HG02623 (cell line): ENCODE measurements around the gene NT5DC1.
A peak's percentile ranks its signal among the peaks of the same experiment; 100 is the strongest.
"Not testable (repeated sequence)": the region's sequence is repeated elsewhere in the genome, so short reads cannot be mapped to it uniquely, and the experiment has no call there.

Experiments
- ATAC-seq: cut with Tn5 transposase; IDR thresholded peaks from one replicate; pipeline ENCODE4 v1.9.1; 2021; ENCODE audit warnings: moderate library complexity; ENCODE audit not compliant: unreplicated experiment

Gene NT5DC1

GRCh38 chr6:116267836-116268588 is 167.4 kb downstream of the NT5DC1 start:
- no peak for ATAC-seq

- ATAC-seq = peak; percentile 83
Measured at GRCh38 chr6:116268589-116269293, 168.1 kb downstream of the NT5DC1 start.

- no peak for ATAC-seq
Measured at GRCh38 chr6:116271149-116271708, 170.6 kb downstream of the NT5DC1 start.

DNA sequence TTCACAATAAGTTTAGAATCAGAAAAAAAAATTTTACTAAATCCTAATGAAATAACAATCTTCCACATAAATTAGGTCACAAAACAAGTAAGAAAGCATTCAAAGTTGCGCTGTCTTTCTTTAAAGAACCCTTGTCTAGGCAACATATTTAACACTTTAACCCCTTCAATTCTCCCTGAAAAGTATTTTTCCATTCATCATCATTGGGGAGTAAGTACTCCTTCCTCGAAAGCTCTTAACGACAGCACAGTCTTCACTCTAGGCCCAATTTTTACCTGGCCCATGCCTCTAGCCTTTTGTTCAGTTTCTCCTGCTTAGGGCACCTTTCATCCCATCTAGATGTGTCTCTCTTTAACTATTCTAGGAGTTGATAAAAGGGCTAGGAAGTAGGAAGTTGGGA is 176.5 kb downstream of the NT5DC1 start:
- no peak for ATAC-seq

DNA sequence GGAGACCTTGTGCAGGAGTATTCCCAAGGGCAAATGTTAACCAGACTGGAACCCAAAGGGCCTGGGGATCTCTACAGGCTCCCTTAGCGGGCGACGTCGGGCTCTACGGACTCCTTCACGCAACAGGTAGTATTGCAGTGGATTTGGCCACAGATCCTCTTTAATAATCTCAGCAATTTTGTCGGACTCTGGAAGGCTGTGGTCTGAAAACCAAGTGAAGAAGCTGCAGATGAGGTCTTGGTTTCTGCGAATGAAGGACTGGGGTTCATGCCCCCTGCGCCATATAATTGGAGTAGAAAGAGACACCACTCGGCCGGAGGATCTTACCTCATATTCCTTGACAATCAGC is 177.8 kb downstream of the NT5DC1 start:
- no peak for ATAC-seq

- no peak for ATAC-seq
Measured at GRCh38 chr6:116278854-116279231, 178.2 kb downstream of the NT5DC1 start.

DNA sequence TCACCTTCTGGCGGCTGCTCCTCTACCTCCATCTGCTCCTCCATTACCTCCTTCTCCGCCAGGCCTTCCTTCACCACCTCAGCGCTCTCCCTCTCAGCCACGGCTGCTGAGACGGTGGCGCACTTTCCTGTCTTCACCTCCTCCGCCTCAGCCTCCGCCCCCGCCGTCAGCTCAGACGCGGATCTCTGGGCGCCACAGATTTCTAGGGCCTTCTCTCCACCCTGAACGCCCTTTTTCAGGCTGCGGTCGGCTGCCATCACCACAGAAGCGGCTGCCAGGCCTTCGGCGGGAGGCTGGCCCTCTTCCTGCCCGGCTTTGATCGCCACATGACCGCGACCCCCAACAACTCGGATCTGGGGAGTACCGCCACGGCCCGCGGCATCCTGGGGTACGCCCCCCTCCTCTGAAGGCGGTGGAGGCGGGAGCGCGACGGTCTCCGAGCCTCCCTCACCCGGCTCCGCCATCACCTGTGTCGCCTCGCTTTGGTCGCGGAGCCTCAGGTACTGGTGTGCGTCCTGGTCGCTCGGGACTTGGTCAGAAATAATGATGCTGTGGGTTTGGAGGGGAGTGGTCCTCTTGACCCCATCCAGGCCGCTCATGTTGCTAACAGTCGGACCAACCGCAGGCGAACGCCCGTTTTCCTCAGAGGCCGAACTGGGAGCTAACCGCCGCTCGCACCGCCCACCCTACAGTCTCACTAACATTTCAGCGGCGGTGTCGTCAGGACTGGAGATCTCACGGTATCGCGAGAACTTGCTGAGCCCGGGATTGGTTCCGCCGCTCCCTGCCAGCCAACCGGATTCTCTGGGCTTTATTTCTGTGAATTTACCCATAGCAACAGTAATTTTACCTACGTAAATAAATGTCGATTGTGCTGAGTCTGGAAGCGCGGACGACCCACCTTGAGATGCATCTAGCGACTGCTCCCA is 178.8 kb downstream of the NT5DC1 start, which contains the start of gene TSPYL1:
TSS of gene TSPYL1 (minus strand) at position 699 of the 929 bp plus-strand sequence. CDS start at position 599, 100 bp downstream.
- peak; percentile 96 for ATAC-seq

- no peak for ATAC-seq
Measured at GRCh38 chr6:116280161-116280932, 179.7 kb downstream of the NT5DC1 start.

DNA sequence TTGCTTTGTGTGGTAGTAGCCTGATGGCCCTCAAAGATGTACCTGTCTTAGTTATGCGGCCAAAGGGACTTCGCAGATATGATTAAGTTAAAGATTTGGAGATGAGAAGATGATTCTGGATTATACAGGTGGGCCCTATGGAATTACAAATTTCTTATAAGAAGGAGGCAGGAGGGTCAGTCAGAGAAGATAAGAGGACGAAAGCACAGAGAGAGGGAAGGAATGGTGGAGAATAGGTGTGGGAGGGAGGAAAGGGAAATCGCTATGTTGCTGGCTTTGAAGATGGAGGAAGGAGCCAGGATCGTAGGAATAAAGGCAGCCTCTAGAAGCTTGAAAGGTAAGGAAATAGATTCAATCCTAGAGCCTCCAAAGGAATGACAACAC is 180.3 kb downstream of the NT5DC1 start:
- no peak for ATAC-seq

DNA sequence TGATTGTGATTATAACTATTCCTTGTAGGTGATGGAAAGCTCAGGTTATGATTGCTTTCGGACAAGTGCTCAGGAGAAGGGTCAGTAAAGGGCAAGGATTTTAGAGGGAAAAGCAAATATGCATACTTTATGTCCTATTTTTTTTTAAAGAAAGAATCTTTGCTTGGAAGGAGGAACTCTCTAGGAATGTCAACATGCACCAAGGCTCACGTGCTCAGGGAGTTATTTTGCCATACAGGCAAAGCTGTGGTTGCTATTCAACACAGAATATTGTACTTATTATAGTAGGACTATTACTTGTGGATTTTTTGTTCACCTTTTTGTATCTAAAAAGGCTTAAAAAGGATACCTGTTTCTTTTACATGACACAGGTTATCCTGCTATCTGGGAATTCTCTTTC is 182.0 kb downstream of the NT5DC1 start:
- ATAC-seq = no peak

DNA sequence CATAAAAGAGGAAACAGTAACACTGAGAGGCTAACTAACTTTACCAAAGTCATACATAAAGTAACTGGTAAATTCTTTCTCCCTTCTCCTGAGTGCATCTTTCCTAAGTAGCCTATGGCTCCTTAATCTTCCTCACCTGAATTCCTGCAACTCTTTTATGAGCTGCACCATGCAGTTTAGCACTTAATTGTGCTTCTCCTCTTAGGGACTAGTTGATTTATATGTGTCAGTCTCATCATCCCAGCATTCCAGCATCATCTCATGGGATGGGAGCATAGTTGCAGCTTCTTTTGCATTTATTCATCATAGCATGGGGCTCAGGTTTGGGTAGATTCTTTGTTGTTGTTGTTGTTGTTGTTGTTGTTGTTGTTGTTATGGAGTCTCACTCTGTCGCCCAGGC is 182.5 kb downstream of the NT5DC1 start:
- ATAC-seq = no peak

DNA sequence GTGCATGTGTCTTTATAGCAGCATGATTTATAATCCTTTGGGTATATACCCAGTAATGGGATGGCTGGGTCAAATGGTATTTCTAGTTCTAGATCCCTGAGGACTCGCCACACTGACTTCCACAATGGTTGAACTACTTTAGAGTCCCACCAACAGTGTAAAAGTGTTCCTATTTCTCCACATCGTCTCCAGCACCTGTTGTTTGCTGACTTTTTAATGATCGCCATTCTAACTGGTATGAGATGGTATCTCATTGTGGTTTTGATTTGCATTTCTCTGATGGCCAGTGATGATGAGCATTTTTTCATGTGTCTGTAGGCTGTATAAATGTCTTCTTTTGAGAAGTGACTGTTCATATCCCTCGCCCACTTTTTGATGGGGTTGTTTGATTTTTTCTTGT is 184.3 kb downstream of the NT5DC1 start:
- ATAC-seq = not testable (repeated sequence)

- ATAC-seq = no peak
Measured at GRCh38 chr6:116286773-116287358, 186.2 kb downstream of the NT5DC1 start.

- no peak for ATAC-seq
Measured at GRCh38 chr6:116287689-116288282, 187.1 kb downstream of the NT5DC1 start.

DNA sequence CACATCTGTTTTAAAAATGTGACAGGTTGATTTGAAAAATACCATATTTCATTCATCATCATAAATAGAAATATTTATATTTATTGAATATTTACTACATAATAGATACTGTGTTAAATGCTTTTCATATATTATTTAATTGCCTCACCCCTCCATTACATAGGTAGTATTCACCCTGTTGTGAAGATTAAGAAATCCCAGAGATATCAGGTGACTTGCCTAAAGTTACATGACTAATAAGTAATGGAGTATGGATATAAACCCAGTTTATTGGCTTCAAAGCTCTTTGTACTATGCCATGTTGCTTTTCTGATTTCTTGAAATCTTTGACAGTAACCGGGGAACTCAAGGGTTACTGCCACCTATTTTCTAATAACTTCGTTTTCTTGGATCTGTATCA is 189.2 kb downstream of the NT5DC1 start:
- no peak for ATAC-seq

GRCh38 chr6:116290799-116291198 is 190.1 kb downstream of the NT5DC1 start:
- ATAC-seq = no peak

DNA sequence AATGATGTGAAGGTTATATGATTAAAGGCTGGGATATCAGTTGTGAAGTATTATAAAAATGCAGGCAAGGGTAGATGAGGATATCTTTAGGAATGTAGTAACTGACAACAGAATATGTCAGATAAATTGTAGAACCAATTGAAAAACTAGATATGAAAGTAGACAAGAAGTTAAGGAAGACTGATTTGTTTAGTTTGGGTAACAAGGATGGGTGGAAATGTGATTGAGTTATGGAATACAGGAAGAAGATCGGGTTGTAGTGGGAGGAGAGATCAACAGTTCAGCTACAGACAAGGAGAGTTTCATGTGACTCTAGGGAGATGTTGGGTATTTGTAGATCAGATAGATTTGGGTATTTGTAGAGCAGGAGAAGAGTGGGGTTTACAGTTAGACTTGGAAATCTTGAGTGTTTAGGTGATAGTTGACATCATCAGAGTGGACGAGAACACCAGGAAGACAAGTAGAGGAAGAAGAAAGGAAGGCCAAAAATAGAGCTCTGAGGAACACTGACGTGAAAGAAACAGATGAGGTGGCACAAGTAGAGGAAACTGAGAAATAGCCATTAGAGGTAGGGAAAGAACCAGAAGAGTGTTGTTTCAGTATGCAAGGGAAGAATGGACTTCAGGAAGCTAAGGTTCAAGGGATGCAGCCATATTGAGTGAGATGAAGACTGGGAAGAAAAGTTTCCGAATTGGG is 191.2 kb downstream of the NT5DC1 start:
- ATAC-seq = no peak

DNA sequence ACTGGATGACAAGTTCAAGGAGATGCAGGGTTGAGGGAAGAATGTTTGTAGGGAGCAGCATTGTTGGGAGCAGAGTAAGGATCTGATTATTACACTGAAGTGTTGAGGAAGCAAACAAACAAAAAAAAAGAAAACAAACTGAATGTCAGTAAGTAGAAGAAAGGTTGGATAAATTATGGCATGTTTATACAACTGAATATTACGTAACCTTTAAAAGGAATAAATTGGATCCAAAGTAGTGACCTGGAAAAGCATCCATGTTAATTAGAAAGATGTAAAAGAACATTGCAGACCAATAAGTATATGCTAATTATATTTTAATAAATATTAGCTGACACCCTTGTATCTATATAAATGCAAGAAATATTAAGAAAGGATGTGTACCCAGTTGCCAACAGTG is 191.9 kb downstream of the NT5DC1 start:
- no peak for ATAC-seq

DNA sequence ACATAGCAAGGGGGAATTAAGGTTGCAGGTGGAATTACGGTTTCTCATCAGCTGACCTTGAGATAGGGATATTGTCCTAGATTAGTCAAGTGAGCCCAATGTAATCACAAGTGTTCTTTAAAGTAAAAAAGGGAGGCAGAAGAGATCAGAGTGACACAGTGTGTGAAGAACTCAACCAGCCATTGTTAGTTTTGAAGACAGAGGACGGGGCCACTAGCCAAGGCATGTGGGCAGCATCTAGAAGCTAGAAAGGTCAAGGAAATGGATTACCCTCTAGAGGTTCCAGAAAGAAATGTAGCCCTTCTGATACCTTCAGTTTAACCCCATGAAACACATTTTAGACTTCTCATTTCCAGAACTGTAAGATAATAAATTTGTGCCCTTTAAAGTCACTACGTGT is 197.6 kb downstream of the NT5DC1 start:
- ATAC-seq = no peak
